Mesendoderm (in vitro differentiated cells): ENCODE measurements around the gene INSM1.

ENCODE experiments used
- DNase-seq: peaks from one replicate; pipeline ENCODE4 v3.0.0; 2013
- H2AK5ac ChIP-seq: 2 replicates; pipeline ENCODE4 v1.6.1; 2013; ENCODE audit warnings: low read length, inconsistent platforms
- H2BK120ac ChIP-seq: 2 replicates; pipeline ENCODE4 v1.6.1; 2013; ENCODE audit warnings: low read depth, mild to moderate bottlenecking, low read length, moderate library complexity, mixed read lengths
- H2BK15ac ChIP-seq: replicated peaks from 2 replicates; pipeline ENCODE4 v1.6.1; 2013; ENCODE audit warnings: low read depth, mild to moderate bottlenecking, moderate library complexity
- H2BK5ac ChIP-seq: 2 replicates; pipeline ENCODE4 v1.6.1; 2013; ENCODE audit warnings: low read length, inconsistent platforms
- H3K18ac ChIP-seq: 2 replicates; pipeline ENCODE4 v1.6.1; 2013; ENCODE audit warnings: mild to moderate bottlenecking, low read length, mixed read lengths
- H3K23ac ChIP-seq: one replicate; pipeline ENCODE4 v1.6.1; 2013; ENCODE audit warnings: low read length
- H3K27ac ChIP-seq: 2 replicates; pipeline ENCODE4 v1.5.1; 2013; ENCODE audit warnings: low read depth, mild to moderate bottlenecking, inconsistent platforms, low read length, moderate library complexity
- H3K27me3 ChIP-seq: 2 replicates; pipeline ENCODE4 v1.6.1; 2013; ENCODE audit warnings: low read length, control low read depth, mild to moderate bottlenecking, inconsistent platforms; ENCODE audit not compliant: insufficient read depth, poor library complexity
- H3K36me3 ChIP-seq: 2 replicates; pipeline ENCODE4 v1.6.1; 2013; ENCODE audit warnings: low read length, inconsistent platforms; ENCODE audit not compliant: control insufficient read depth, insufficient read depth
- H3K4ac ChIP-seq: one replicate; pipeline ENCODE4 v1.6.1; 2013; ENCODE audit warnings: low read depth, mild to moderate bottlenecking, low read length, moderate library complexity
- H3K4me1 ChIP-seq: 2 replicates; pipeline ENCODE4 v1.6.1; 2013; ENCODE audit warnings: low read depth, low read length, inconsistent platforms; ENCODE audit not compliant: control insufficient read depth
- H3K4me2 ChIP-seq: 2 replicates; pipeline ENCODE4 v1.6.1; 2013; ENCODE audit warnings: low read length
- H3K4me3 ChIP-seq: 2 replicates; pipeline ENCODE4 v1.5.1; 2013; ENCODE audit warnings: mild to moderate bottlenecking, low read length
- H3K56ac ChIP-seq: one replicate; pipeline ENCODE4 v1.6.1; 2013; ENCODE audit warnings: low read length
- H3K79me1 ChIP-seq: 2 replicates; pipeline ENCODE4 v1.6.1; 2013; ENCODE audit warnings: low read length, inconsistent platforms
- H3K79me2 ChIP-seq: 2 replicates; pipeline ENCODE4 v1.6.1; 2013; ENCODE audit warnings: mild to moderate bottlenecking, low read length; ENCODE audit not compliant: control insufficient read depth, insufficient read depth
- H3K9ac ChIP-seq: 2 replicates; pipeline ENCODE4 v1.6.1; 2013; ENCODE audit warnings: low read length, inconsistent platforms
- H4K5ac ChIP-seq: one replicate; pipeline ENCODE4 v1.6.1; 2013; ENCODE audit warnings: low read length
- H4K8ac ChIP-seq: one replicate; pipeline ENCODE4 v1.6.1; 2013; ENCODE audit warnings: low read depth, mild to moderate bottlenecking, control low read depth, low read length, moderate library complexity
- WGBS: extraction: QIAGEN DNeasy Blood & Tissue Kit; methylation state at CpG from one replicate; pipeline ENCODE4 v1.1.7; 2013; ENCODE audit warnings: low lambda C conversion rate, missing lambda C conversion rate; ENCODE audit not compliant: insufficient coverage; ENCODE audit errors: extremely low coverage; 5-methylcytosine and 5-hydroxymethylcytosine counted together

INSM1 gene

GRCh38 chr20:20398123-20398522, 30.2 kb downstream of the INSM1 start:
- Histone ChIP-seq H3K18ac (no peak overlapping the region), H3K4me1 (no peaks in the 10 kb centered on the region), H3K79me1 (no peaks in the 10 kb centered on the region), H3K56ac (no peak overlapping the region), H4K5ac (no peak overlapping the region), H2BK15ac (no peak overlapping the region), H3K23ac (no peak overlapping the region), H3K4me3 (no peak overlapping the region), H3K4me2 (no peak overlapping the region), H3K27me3 (no peaks in the 10 kb centered on the region), H3K27ac (no peak overlapping the region), H2BK120ac (no peak overlapping the region), H3K79me2 (no peaks in the 10 kb centered on the region), H3K9ac (no peak overlapping the region), H2AK5ac (no peak overlapping the region), H3K4ac (no peak overlapping the region), H2BK5ac (no peak overlapping the region), H3K36me3 (no peaks in the 10 kb centered on the region), H4K8ac (no peak overlapping the region)
- WGBS, result no CpG with 5 or more reads among the region's 7 CpGs
- DNase-seq, result no peak

DNA sequence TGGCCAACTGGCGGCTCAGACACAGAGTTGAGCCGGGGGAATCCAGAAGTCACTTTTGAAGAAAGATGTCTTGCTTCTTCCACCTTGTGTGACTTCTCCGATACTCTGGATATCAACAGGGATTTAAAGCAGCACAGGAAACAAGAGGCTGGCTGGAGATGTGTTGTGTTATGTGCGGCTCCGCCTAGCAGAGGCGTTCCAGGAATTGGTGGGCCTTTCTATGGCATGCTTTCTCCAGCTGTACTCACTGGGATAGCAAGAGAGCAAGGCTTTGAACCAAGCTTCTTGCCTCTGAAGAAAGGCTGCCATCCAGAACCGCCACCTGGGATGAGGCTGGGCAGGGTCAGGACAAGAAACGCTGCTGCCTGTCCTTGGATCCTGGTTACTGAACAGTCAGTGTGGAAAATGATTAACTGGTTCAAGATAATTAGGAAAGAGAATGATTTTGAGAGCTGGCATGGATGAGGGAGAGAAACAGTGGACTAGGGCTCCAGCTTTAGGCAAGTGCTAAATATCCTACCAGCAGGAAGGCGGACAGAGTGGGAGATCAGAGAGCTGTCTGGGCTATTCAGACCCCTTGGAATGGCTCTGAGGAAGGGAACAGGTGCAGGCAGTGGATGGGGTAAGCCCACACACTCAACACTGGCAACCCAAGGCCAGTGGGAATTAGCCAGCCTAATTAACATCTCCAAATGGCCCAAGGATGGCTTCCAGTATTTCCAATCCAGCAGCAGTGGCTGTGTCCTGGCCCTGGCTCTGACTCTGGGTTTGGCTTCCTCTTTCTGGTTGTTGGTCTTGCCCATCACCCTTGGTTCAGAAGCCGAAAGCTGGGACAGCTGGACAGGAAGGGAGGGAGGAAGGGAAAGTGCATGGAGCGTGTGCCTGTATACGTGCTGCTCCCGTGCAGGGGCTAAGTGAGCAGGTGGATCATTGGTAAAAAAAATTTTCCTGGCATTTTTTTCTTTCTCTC, 31.9 kb downstream of the INSM1 start:
- Histone ChIP-seq H2BK15ac (no peak overlapping the region), H3K56ac (no peak overlapping the region), H3K4me1 (no peaks in the 10 kb centered on the region), H3K27ac (no peak overlapping the region), H4K5ac (no peak overlapping the region), H2BK5ac (no peak overlapping the region), H2BK120ac (no peak overlapping the region), H3K4me3 (no peak overlapping the region), H3K79me1 (no peaks in the 10 kb centered on the region), H3K36me3 (no peaks in the 10 kb centered on the region), H3K27me3 (no peaks in the 10 kb centered on the region), H4K8ac (no peak overlapping the region), H3K23ac (no peak overlapping the region), H3K18ac (no peak overlapping the region), H2AK5ac (no peak overlapping the region), H3K9ac (no peak overlapping the region), H3K4me2 (no peak overlapping the region), H3K4ac (no peak overlapping the region), H3K79me2 (no peaks in the 10 kb centered on the region)
- DNase-seq, result no peak
- no CpG with 5 or more reads among the region's 13 CpGs for WGBS

DNA sequence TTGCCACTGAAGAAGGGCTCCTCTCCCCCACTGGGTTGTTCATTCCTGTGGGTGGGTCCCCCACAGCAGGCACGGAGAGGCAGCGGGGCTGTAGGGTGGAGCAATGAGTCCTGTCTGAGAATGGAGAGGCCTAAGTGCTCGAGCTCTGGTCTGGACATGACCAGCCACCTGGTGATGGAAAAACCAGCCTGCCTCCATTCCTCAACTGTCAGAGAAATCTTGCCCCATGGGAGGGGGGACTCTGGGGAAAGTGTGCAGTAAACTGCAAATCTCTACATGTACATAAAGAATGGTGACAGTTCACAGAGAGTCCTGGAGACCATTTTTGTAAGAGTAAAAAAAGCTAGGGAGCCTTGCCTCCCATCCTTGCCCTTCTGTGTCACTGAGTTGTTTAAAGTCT, 34.1 kb downstream of the INSM1 start:
- H4K5ac ChIP-seq, result no peak overlapping the region
- no peak overlapping the region for H2BK120ac ChIP-seq
- H3K9ac ChIP-seq, result no peak overlapping the region
- no peak overlapping the region for H2BK5ac ChIP-seq
- H3K4me1 ChIP-seq, result no peaks in the 10 kb centered on the region
- H3K36me3 ChIP-seq, result no peaks in the 10 kb centered on the region
- no peaks in the 10 kb centered on the region for H3K79me2 ChIP-seq
- no peak overlapping the region for H3K23ac ChIP-seq
- H4K8ac ChIP-seq, result no peak overlapping the region
- no peak overlapping the region for H3K4me2 ChIP-seq
- no peak overlapping the region for H3K56ac ChIP-seq
- no peak overlapping the region for H3K4me3 ChIP-seq
- WGBS, result no CpG with 5 or more reads among the region's 3 CpGs
- no peak overlapping the region for H3K4ac ChIP-seq
- no peak overlapping the region for H2BK15ac ChIP-seq
- H3K27ac ChIP-seq, result no peak overlapping the region
- H3K79me1 ChIP-seq, result no peaks in the 10 kb centered on the region
- no peak for DNase-seq
- no peaks in the 10 kb centered on the region for H3K27me3 ChIP-seq
- no peak overlapping the region for H2AK5ac ChIP-seq
- no peak overlapping the region for H3K18ac ChIP-seq

GRCh38 chr20:20404633-20405032, 36.7 kb downstream of the INSM1 start:
- H2BK15ac ChIP-seq, result no peak overlapping the region
- H3K9ac ChIP-seq, result no peak overlapping the region
- no peak for DNase-seq
- H3K4me1 ChIP-seq, result no peaks in the 10 kb centered on the region
- H3K27ac ChIP-seq, result no peak overlapping the region
- no peak overlapping the region for H3K4me2 ChIP-seq
- H3K36me3 ChIP-seq, result no peaks in the 10 kb centered on the region
- no CpG with 5 or more reads among the region's 5 CpGs for WGBS
- H4K8ac ChIP-seq, result no peak overlapping the region
- H2AK5ac ChIP-seq, result no peak overlapping the region
- no peaks in the 10 kb centered on the region for H3K79me2 ChIP-seq
- H3K79me1 ChIP-seq, result no peaks in the 10 kb centered on the region
- no peaks in the 10 kb centered on the region for H3K27me3 ChIP-seq
- H3K18ac ChIP-seq, result no peak overlapping the region
- no peak overlapping the region for H2BK120ac ChIP-seq
- H3K23ac ChIP-seq, result no peak overlapping the region
- H3K4me3 ChIP-seq, result no peak overlapping the region
- no peak overlapping the region for H4K5ac ChIP-seq
- H3K4ac ChIP-seq, result no peak overlapping the region
- no peak overlapping the region for H3K56ac ChIP-seq
- no peak overlapping the region for H2BK5ac ChIP-seq

DNA sequence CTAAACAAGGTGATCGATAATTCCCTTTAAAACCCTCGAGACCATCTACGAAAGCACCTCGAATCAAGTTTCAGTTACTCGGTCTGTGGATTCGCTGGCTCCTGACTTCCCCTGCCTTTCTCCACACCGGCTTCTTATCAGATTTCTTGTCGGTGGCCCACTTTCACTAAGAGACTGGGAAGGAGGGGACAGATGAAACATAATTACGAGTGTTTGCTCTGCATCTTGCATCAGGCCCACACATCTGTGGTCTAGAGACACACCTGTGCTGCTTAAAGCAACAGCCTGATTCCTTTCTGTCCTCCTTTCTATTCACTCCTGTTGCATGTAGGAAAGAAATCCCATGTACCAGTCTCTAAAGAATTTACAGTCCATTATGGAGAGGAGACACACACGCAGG, 37.7 kb downstream of the INSM1 start:
- Histone ChIP-seq H4K8ac (no peak overlapping the region), H3K4me2 (no peak overlapping the region), H2BK5ac (no peak overlapping the region), H3K27ac (no peak overlapping the region), H3K4me1 (no peaks in the 10 kb centered on the region), H3K36me3 (no peaks in the 10 kb centered on the region), H3K56ac (no peak overlapping the region), H3K4me3 (no peak overlapping the region), H3K27me3 (no peaks in the 10 kb centered on the region), H2BK120ac (no peak overlapping the region), H3K79me2 (no peaks in the 10 kb centered on the region), H3K18ac (no peak overlapping the region), H3K79me1 (no peaks in the 10 kb centered on the region), H3K9ac (no peak overlapping the region), H2BK15ac (no peak overlapping the region), H3K23ac (no peak overlapping the region), H3K4ac (no peak overlapping the region), H2AK5ac (no peak overlapping the region), H4K5ac (no peak overlapping the region)
- no CpG with 5 or more reads among the region's 10 CpGs for WGBS
- DNase-seq, result no peak

DNA sequence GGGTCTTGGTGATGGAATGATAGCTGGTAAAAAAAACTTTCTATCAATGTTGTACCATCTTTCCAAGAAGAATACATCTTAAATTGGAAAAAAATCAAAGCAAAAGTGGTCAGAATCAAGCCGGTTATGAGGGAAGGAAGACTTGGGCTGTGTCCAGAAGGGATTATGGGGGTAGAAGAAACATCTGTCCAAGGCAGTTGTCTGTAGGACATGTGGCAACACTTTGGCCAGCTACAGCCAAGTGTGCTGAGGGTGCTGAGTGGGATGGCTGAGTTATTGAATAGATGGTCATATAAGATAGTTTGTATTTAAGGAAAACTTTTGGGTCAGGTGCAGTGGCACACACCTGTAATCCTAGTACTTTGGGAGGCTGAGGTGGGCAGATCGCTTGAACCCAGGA, 38.4 kb downstream of the INSM1 start:
- no peaks in the 10 kb centered on the region for H3K4me1 ChIP-seq
- no peaks in the 10 kb centered on the region for H3K79me1 ChIP-seq
- no peak overlapping the region for H2BK120ac ChIP-seq
- no peak overlapping the region for H3K18ac ChIP-seq
- no peak overlapping the region for H3K27ac ChIP-seq
- DNase-seq, result no peak
- H2BK15ac ChIP-seq, result no peak overlapping the region
- no peak overlapping the region for H3K9ac ChIP-seq
- H2BK5ac ChIP-seq, result no peak overlapping the region
- H4K8ac ChIP-seq, result no peak overlapping the region
- H3K27me3 ChIP-seq, result no peaks in the 10 kb centered on the region
- H4K5ac ChIP-seq, result no peak overlapping the region
- no peak overlapping the region for H3K4me3 ChIP-seq
- H3K23ac ChIP-seq, result no peak overlapping the region
- no peaks in the 10 kb centered on the region for H3K79me2 ChIP-seq
- H3K4ac ChIP-seq, result no peak overlapping the region
- no peak overlapping the region for H3K56ac ChIP-seq
- H3K36me3 ChIP-seq, result no peaks in the 10 kb centered on the region
- H2AK5ac ChIP-seq, result no peak overlapping the region
- no peak overlapping the region for H3K4me2 ChIP-seq
- no CpG with 5 or more reads among the region's 2 CpGs for WGBS
